ENCODE results near the gene MRE11.

The MRE11 gene

GRCh38 chr11:94455861-94456260, 37.8 kb downstream of the MRE11 start (continued):
- no peak for TF ChIP-seq ZNF148 (tag by site-specific recombination; IDR thresholded peaks at IDR 0.05; ENCODE audit: borderline replicate concordance)
- no peak for TF ChIP-seq ZNF24 (tag by site-specific recombination; IDR thresholded peaks at IDR 0.05)
- no peak for TF ChIP-seq MZF1 (tag by site-specific recombination; IDR thresholded peaks at IDR 0.05; ENCODE audit: borderline replicate concordance)
- no peak for TF ChIP-seq BCL11A (tag by site-specific recombination; IDR thresholded peaks at IDR 0.05; ENCODE audit: low read depth)
- TF ChIP-seq TRIM28 (IDR thresholded peaks at IDR 0.05; ENCODE audit: borderline replicate concordance, low read length): no peak

GRCh38 chr11:94454301-94454700, 39.3 kb downstream of the MRE11 start:
- POLR2A ChIA-PET: no interaction called here
- H3K4me1 ChIP-seq (ENCODE audit: control insufficient read depth, insufficient read depth, low read length): no peaks in the 10 kb centered on the region
- CTCF ChIA-PET: interaction anchor here (0.6 to 1.2 kb wide), 3 partner anchors 12 to 270 kb away, joined by 3 to 6 read pairs (median 3); no protein-coding TSS in a partner anchor
- no peak for TF ChIP-seq ZNF664 (tag by site-specific recombination; IDR thresholded peaks at IDR 0.05)
- no peak for TF ChIP-seq ELK4 (IDR thresholded peaks at IDR 0.05; ENCODE audit: borderline replicate concordance, low read depth, low read length)
- TF ChIP-seq FEZF1 (tag by site-specific recombination; IDR thresholded peaks at IDR 0.05): no peak
- TF ChIP-seq ZNF132 (tag by site-specific recombination; IDR thresholded peaks at IDR 0.05; ENCODE audit: borderline replicate concordance): no peak
- TF ChIP-seq ZNF830 (tag by site-specific recombination; IDR thresholded peaks at IDR 0.05; ENCODE audit: low read depth): no peak
- TF ChIP-seq ZNF488 (tag by site-specific recombination; IDR thresholded peaks at IDR 0.05): no peak
- no peak for TF ChIP-seq PRDM1 (tag by site-specific recombination; IDR thresholded peaks at IDR 0.05)
- no peak for TF ChIP-seq ZNF211 (tag by site-specific recombination; IDR thresholded peaks at IDR 0.05; ENCODE audit: low read depth)
- no peak for TF ChIP-seq MZF1 (tag by site-specific recombination; IDR thresholded peaks at IDR 0.05; ENCODE audit: borderline replicate concordance)
- no peak for TF ChIP-seq ZNF398 (tag by site-specific recombination; IDR thresholded peaks at IDR 0.05)
- no peak for TF ChIP-seq PRDM10 (tag by site-specific recombination; IDR thresholded peaks at IDR 0.05)
- TF ChIP-seq ZNF280C (tag by site-specific recombination; IDR thresholded peaks at IDR 0.05): no peak
- TF ChIP-seq ZNF10 (tag by site-specific recombination; IDR thresholded peaks at IDR 0.05): no peak
- TF ChIP-seq ZNF274 (IDR thresholded peaks at IDR 0.05; ENCODE audit: low read length): no peak
- TF ChIP-seq ZNF274 (tag by site-specific recombination; IDR thresholded peaks at IDR 0.05; ENCODE audit: borderline replicate concordance): no peak
- no peak for TF ChIP-seq ZNF248 (tag by site-specific recombination; IDR thresholded peaks at IDR 0.05)
- no peak for TF ChIP-seq ZNF548 (tag by site-specific recombination; IDR thresholded peaks at IDR 0.05)
- TF ChIP-seq SCRT2 (tag by site-specific recombination; IDR thresholded peaks at IDR 0.05): no peak
- no peak for TF ChIP-seq HOXA7 (CRISPR knock-in tag; IDR thresholded peaks at IDR 0.05; ENCODE audit: borderline replicate concordance)
- no peak overlapping the region for H3K4me3 ChIP-seq (ENCODE audit: low read depth, low read length)
- peaks cover 7 to 46% of the 10 kb centered on the region in 2 experiments for H3K36me3 ChIP-seq (ENCODE audit: control insufficient read depth in 2 of 2, insufficient read depth in 1 of 2, low read length in 2 of 2)
- H3K9me3 ChIP-seq (ENCODE audit: control insufficient read depth, insufficient read depth, low read depth, low read length): no peaks in the 10 kb centered on the region
- no peak overlapping the region for H3K27ac ChIP-seq (ENCODE audit: extremely low read depth, low read depth, low read length)
